Fibroblast of lung (primary cell): ENCODE measurements around the gene STAT3. TPM values are rescaled to one million over a fixed set of nuclear protein-coding genes. Genes with fewer than 3 reads are reported as not detected.
A peak's percentile ranks its signal among the peaks of the same experiment; 100 is the strongest.

Experiments
- DNase-seq, 2 donors: peaks; one replicate each; pipeline versions ENCODE4 v3.0.0 to v3.0.0-alpha.2; 2010; ENCODE audit warnings: low read depth in 2 of 2
- H2AFZ ChIP-seq: 2 replicates; pipeline ENCODE4 v1.5.1; 2012; ENCODE audit warnings: low read length, control low read depth, inconsistent platforms
- H3K27ac ChIP-seq: 2 replicates; pipeline ENCODE4 v1.5.1; 2011; ENCODE audit warnings: low read length, control low read depth; ENCODE audit not compliant: insufficient read depth
- H3K27me3 ChIP-seq: 2 replicates; pipeline ENCODE4 v1.5.1; 2011; ENCODE audit warnings: mild to moderate bottlenecking, low read length; ENCODE audit not compliant: control insufficient read depth, insufficient read depth
- H3K36me3 ChIP-seq: 2 replicates; pipeline ENCODE4 v1.5.1; 2011; ENCODE audit warnings: low read length; ENCODE audit not compliant: control insufficient read depth, insufficient read depth
- H3K4me1 ChIP-seq: 2 replicates; pipeline ENCODE4 v1.5.1; 2011; ENCODE audit warnings: low read length; ENCODE audit not compliant: control insufficient read depth, insufficient read depth; ENCODE audit errors: extremely low read depth
- H3K4me2 ChIP-seq: 2 replicates; pipeline ENCODE4 v1.5.1; 2011; ENCODE audit warnings: low read length, control low read depth; ENCODE audit not compliant: insufficient read depth; ENCODE audit errors: extremely low read depth
- H3K4me3 ChIP-seq, 4 experiments: fragments of 200-600 bp in 1 of 4; sonication (generic) in 1 of 4; replicated peaks in 1 of 4; 2 replicates each; pipeline ENCODE4 v1.5.1; 2011 to 2016; ENCODE audit warnings: low read length in 4 of 4, low read depth in 3 of 4, mild to moderate bottlenecking in 3 of 4, control low read depth in 2 of 4, inconsistent platforms in 1 of 4, mixed read lengths in 1 of 4; ENCODE audit not compliant: insufficient read depth in 1 of 4; ENCODE audit errors: control extremely low read depth in 1 of 4
- H3K79me2 ChIP-seq: 2 replicates; pipeline ENCODE4 v1.5.1; 2012; ENCODE audit warnings: mild to moderate bottlenecking, low read length, inconsistent platforms; ENCODE audit not compliant: control insufficient read depth, insufficient read depth
- H3K9ac ChIP-seq: 2 replicates; pipeline ENCODE4 v1.5.1; 2011; ENCODE audit warnings: mild to moderate bottlenecking, low read length, control low read depth; ENCODE audit not compliant: insufficient read depth
- H3K9me3 ChIP-seq: 2 replicates; pipeline ENCODE4 v1.5.1; 2012; ENCODE audit warnings: low read depth, low read length; ENCODE audit not compliant: control insufficient read depth, insufficient read depth
- H4K20me1 ChIP-seq: 2 replicates; pipeline ENCODE4 v1.5.1; 2011; ENCODE audit warnings: low read length; ENCODE audit not compliant: control insufficient read depth, insufficient read depth; ENCODE audit errors: extremely low read depth
- EZH2 ChIP-seq: IDR thresholded peaks from 2 replicates; pipeline ENCODE4 v1.5.1; 2012; ENCODE audit warnings: low read length, control low read depth, mild to moderate bottlenecking; ENCODE audit errors: missing control alignments
- polyA plus RNA-seq, 2 donors: library from polyadenylated mRNA; depleted of rRNA in 1 of 2; stranded (reverse) in 1 of 2; unstranded in 1 of 2; fragments of >200 nt; gene quantifications; 2 replicates each; pipeline ENCODE4 v1.2.1, GENCODE V29; 2011 to 2012; ENCODE audit warnings: missing spikeins in 1 of 2
- total RNA-seq: library from RNA; depleted of rRNA; stranded (reverse); fragments of >200 nt; gene quantifications from 2 replicates; pipeline ENCODE4 v1.2.1, GENCODE V29; 2014
- TF ChIP-seq, protein P1 (sequence below), 2 donors: IDR thresholded peaks in 1 of 2; conservative IDR thresholded peaks in 1 of 2; 1 replicate in 1 of 2; 2 replicates in 1 of 2; pipeline ENCODE4 v1.5.1; 2011 to 2012; ENCODE audit warnings: low read length in 2 of 2, control low read depth in 1 of 2, inconsistent platforms in 1 of 2, low read depth in 1 of 2, mild to moderate bottlenecking in 1 of 2

STAT3 gene
- total and polyA plus RNA-seq, 2 donors (not counting 1 experiment from before 2014, with no cell fraction given) = 75.0 to 101 TPM

DNA sequence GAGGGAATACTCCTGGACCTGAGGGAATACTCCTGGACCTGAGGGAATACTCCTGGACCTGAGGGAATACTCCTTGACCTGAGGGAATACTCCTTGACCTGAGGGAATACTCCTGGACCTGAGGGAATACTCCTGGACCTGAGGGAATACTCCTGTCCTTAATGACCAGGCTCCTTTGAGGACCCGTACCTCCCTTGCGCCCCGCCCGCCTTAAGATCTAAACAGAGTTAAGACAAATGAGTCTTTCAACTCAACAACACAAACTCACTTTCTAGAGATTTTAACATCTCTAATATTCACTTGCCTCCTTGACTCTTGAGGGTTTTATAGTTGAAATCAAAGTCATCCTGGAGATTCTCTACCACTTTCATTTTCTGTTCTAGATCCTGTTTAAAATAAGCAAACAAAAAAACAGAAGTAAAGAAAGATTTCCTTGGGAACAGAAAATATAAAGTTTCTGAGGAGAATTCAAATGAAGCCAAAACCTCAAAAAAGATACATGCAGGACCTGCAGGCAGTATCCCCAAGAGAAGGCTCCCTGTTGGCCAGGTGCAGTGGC lies 49.7 kb downstream of the STAT3 start:
- no peak for TF ChIP-seq EZH2
- TF ChIP-seq, protein P1, sequence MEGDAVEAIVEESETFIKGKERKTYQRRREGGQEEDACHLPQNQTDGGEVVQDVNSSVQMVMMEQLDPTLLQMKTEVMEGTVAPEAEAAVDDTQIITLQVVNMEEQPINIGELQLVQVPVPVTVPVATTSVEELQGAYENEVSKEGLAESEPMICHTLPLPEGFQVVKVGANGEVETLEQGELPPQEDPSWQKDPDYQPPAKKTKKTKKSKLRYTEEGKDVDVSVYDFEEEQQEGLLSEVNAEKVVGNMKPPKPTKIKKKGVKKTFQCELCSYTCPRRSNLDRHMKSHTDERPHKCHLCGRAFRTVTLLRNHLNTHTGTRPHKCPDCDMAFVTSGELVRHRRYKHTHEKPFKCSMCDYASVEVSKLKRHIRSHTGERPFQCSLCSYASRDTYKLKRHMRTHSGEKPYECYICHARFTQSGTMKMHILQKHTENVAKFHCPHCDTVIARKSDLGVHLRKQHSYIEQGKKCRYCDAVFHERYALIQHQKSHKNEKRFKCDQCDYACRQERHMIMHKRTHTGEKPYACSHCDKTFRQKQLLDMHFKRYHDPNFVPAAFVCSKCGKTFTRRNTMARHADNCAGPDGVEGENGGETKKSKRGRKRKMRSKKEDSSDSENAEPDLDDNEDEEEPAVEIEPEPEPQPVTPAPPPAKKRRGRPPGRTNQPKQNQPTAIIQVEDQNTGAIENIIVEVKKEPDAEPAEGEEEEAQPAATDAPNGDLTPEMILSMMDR (conservative IDR thresholded peaks at IDR 0.05 in 1 of 2, IDR thresholded peaks at IDR 0.05 in 1 of 2; ENCODE audit: low read depth in 1 of 2, low read length in 2 of 2) = no peak
- no peaks in the 10 kb centered on the region for H3K79me2 ChIP-seq
- no peak overlapping the region for H3K9ac ChIP-seq
- peaks cover 25% of the 10 kb centered on the region for H3K36me3 ChIP-seq
- DNase-seq = no peak
- no peaks in the 10 kb centered on the region for H4K20me1 ChIP-seq
- H3K27ac ChIP-seq = peak overlapping the region; percentile 59
- no peaks in the 10 kb centered on the region for H3K9me3 ChIP-seq
- H3K27me3 ChIP-seq = no peaks in the 10 kb centered on the region
- no peak overlapping the region for H2AFZ ChIP-seq
- peaks cover 4% of the 10 kb centered on the region for H3K4me1 ChIP-seq
- H3K4me3 ChIP-seq = no peak overlapping the region
- no peak overlapping the region for H3K4me2 ChIP-seq

DNA sequence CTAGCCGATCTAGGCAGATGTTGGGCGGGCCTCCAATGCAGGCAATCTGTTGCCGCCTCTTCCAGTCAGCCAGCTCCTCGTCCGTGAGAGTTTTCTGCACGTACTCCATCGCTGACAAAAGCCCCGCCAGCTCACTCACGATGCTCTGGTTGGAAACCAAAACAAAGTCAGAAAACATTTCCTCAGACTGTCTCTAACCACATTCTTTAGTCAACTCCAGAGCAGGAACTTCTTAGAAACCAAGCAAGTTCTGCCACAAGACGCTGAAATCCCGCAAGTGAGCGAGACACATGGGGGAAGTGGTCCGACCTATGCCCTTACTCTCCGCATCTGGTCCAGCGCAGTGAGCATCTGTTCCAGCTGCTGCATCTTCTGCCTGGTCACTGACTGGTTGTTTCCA lies 50.8 kb downstream of the STAT3 start:
- no peak overlapping the region for H3K4me3 ChIP-seq
- H3K4me1 ChIP-seq = peaks cover 2% of the 10 kb centered on the region
- H3K27me3 ChIP-seq = no peaks in the 10 kb centered on the region
- no peaks in the 10 kb centered on the region for H3K79me2 ChIP-seq
- H3K4me2 ChIP-seq = peak overlapping the region; percentile 23
- peaks cover 29% of the 10 kb centered on the region for H3K36me3 ChIP-seq
- H2AFZ ChIP-seq = no peak overlapping the region
- no peak overlapping the region for H3K9ac ChIP-seq
- H3K9me3 ChIP-seq = no peaks in the 10 kb centered on the region
- no peaks in the 10 kb centered on the region for H4K20me1 ChIP-seq
- TF ChIP-seq, protein P1 (conservative IDR thresholded peaks at IDR 0.05 in 1 of 2, IDR thresholded peaks at IDR 0.05 in 1 of 2; ENCODE audit: low read depth in 1 of 2, low read length in 2 of 2) = no peak
- no peak for TF ChIP-seq EZH2
- DNase-seq = peak; percentile 51 to 64
- H3K27ac ChIP-seq = peak overlapping the region; percentile 67

DNA sequence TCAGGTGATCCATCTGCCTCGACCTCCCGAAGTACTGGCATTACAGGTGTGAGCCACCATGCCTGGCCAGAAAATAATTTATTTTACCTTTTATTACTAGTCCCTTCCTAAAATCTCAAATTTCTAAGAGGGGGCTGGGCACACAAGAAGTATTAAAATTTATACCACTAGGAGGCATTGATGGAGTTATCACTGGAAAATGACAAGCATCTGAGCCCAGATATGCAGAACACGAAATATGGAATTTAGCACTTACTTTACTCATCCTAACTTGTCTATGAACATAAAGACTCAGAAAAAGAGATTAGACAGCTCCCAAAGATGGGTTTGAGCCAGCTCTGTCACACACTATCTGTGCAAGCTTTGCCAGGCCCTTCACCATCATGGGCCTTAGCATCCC lies 53.6 kb downstream of the STAT3 start:
- DNase-seq = no peak
- TF ChIP-seq EZH2 = no peak
- TF ChIP-seq, protein P1 (conservative IDR thresholded peaks at IDR 0.05 in 1 of 2, IDR thresholded peaks at IDR 0.05 in 1 of 2; ENCODE audit: low read depth in 1 of 2, low read length in 2 of 2) = peak in 1 of 2 donors; percentile 13
- Histone ChIP-seq H3K27me3 (no peaks in the 10 kb centered on the region), H3K9me3 (no peaks in the 10 kb centered on the region), H3K9ac (no peak overlapping the region), H3K4me1 (no peaks in the 10 kb centered on the region), H4K20me1 (no peaks in the 10 kb centered on the region), H2AFZ (no peak overlapping the region), H3K4me3 (no peak overlapping the region), H3K79me2 (no peaks in the 10 kb centered on the region), H3K4me2 (no peak overlapping the region), H3K36me3 (peaks cover 30% of the 10 kb centered on the region), H3K27ac (no peak overlapping the region)
